Activated CD8-positive, alpha-beta T cell treated with anti-CD3 and anti-CD28 coated beads for 36 hours (primary cell): ENCODE results near the gene CCDC192. TPM values are rescaled to one million over a fixed set of nuclear protein-coding genes. Genes with fewer than 3 reads are reported as not detected.
"Not testable (repeated sequence)": the region's sequence is repeated elsewhere in the genome, so short reads cannot be mapped to it uniquely, and the experiment has no call there.

Experiments used
- ATAC-seq: fragments of 200-7000 bp; cut with Tn5 transposase; one replicate; pipeline ENCODE4 v1.10.0; 2021; ENCODE audit warnings: mild to moderate bottlenecking, moderate library complexity
- CTCF ChIA-PET: fragments of 350-600 bp; sonication (Branson Sonifier 250); formaldehyde crosslinking; loops from one replicate; lab custom pipeline; 2021; ENCODE audit warnings: antibody characterized with exemption; lab: Charles Lee
- POLR2A ChIA-PET: fragments of 350-600 bp; sonication (Branson Sonifier 250); formaldehyde crosslinking; loops from one replicate; lab custom pipeline; 2021; ENCODE audit warnings: antibody characterized with exemption; lab: Charles Lee
- DNase-seq: peaks from one replicate; pipeline ENCODE4 v3.0.0-alpha.2; 2020
- H3K27ac Mint-ChIP-seq: one replicate; pipeline ENCODE4 v1.8.0; 2021; ENCODE audit warnings: mild to moderate bottlenecking, mixed read lengths
- H3K27me3 Mint-ChIP-seq: one replicate; pipeline ENCODE4 v1.8.0; 2021; ENCODE audit warnings: mixed read lengths
- H3K36me3 Mint-ChIP-seq: one replicate; pipeline ENCODE4 v1.8.0; 2021; ENCODE audit warnings: low read depth, mixed read lengths
- H3K4me1 Mint-ChIP-seq: one replicate; pipeline ENCODE4 v1.8.0; 2021; ENCODE audit warnings: low read depth, mixed read lengths
- H3K4me3 Mint-ChIP-seq: one replicate; pipeline ENCODE4 v1.8.0; 2021; ENCODE audit warnings: mild to moderate bottlenecking, moderate library complexity, mixed read lengths
- H3K9me3 Mint-ChIP-seq: one replicate; pipeline ENCODE4 v1.8.0; 2021; ENCODE audit warnings: mixed read lengths
- intact Hi-C: fragments of 100-400 bp; cut with micrococcal nuclease; formaldehyde crosslinking; loops from one replicate; pipeline ENCODE4 v1.10.0; 2022
- total RNA-seq, 2 experiments: library from RNA; stranded (reverse); gene quantifications; one replicate each; pipeline ENCODE4 v1.2.3, GENCODE V29; 2021
- TF ChIP-seq, protein P1 (sequence below): fragments of 200-600 bp; IDR thresholded peaks from one replicate; pipeline ENCODE4 v1.8.0; 2022; ENCODE audit warnings: antibody characterized with exemption, mild to moderate bottlenecking

The CCDC192 gene
- total RNA-seq, 2 experiments from 2014 or later: not detected

DNA sequence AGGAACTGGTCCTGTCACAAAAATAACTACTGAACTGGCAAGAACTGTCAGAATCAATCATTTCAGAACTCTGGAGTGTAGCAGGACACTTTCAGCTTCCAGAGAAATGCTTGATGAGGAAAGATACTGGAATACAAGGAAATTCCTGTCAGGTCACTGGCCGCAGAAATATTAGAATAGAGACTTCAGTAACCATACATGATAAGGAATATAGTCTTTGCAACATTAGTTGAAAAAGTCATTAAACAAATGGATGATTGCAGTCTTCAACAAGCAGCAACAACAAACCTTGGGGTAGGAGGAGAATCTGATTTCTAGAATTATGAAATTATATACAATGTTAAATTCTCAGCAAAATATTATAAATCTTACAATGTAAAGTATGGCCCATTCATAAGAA is 88.2 kb downstream of the CCDC192 start:
- TF ChIP-seq, protein P1, sequence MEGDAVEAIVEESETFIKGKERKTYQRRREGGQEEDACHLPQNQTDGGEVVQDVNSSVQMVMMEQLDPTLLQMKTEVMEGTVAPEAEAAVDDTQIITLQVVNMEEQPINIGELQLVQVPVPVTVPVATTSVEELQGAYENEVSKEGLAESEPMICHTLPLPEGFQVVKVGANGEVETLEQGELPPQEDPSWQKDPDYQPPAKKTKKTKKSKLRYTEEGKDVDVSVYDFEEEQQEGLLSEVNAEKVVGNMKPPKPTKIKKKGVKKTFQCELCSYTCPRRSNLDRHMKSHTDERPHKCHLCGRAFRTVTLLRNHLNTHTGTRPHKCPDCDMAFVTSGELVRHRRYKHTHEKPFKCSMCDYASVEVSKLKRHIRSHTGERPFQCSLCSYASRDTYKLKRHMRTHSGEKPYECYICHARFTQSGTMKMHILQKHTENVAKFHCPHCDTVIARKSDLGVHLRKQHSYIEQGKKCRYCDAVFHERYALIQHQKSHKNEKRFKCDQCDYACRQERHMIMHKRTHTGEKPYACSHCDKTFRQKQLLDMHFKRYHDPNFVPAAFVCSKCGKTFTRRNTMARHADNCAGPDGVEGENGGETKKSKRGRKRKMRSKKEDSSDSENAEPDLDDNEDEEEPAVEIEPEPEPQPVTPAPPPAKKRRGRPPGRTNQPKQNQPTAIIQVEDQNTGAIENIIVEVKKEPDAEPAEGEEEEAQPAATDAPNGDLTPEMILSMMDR: no peak
- Mint-ChIP-seq H3K4me3 (no peak overlapping the region), H3K9me3 (peaks cover 8% of the 10 kb centered on the region), H3K4me1 (peaks cover under 1% of the 10 kb centered on the region), H3K27me3 (no peaks in the 10 kb centered on the region), H3K27ac (no peak overlapping the region), H3K36me3 (no peaks in the 10 kb centered on the region)
- no peak for DNase-seq
- CTCF ChIA-PET: no interaction called here
- POLR2A ChIA-PET: no interaction called here
- intact Hi-C loops: no loop called here
- ATAC-seq: no peak

- POLR2A ChIA-PET, CTCF ChIA-PET, H3K4me1 Mint-ChIP-seq, H3K36me3 Mint-ChIP-seq, intact Hi-C loops, H3K27me3 Mint-ChIP-seq, H3K27ac Mint-ChIP-seq, DNase-seq, ATAC-seq, H3K4me3 Mint-ChIP-seq, H3K9me3 Mint-ChIP-seq: not testable (repeated sequence)
These were observed 88.7 kb downstream of the CCDC192 start for GRCh38 chr5:127791908-127792307.

DNA sequence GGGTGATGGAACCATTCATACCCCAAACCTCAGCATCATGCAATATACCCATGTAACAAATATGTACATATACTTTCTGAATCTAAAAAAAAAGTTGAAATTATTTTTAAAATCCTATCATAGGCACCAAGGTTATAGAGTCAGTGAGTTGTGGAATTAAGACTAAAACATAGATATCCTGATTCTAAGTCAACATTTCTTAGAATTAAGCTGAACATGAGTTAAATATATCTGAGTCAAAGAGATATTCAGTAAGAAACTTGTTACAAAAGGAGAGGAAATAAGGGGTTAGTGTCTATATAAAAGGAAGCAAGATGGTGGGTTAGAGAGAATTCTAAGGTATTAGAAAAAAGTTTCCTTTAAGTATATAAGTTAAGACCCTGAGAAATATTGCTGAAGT is 89.9 kb downstream of the CCDC192 start:
- Mint-ChIP-seq H3K27ac (no peak overlapping the region), H3K9me3 (peaks cover 8% of the 10 kb centered on the region), H3K36me3 (no peaks in the 10 kb centered on the region), H3K4me1 (no peaks in the 10 kb centered on the region), H3K27me3 (peaks cover under 1% of the 10 kb centered on the region), H3K4me3 (no peak overlapping the region)
- intact Hi-C loops: no loop called here
- DNase-seq (no peak), ATAC-seq (no peak)
- CTCF ChIA-PET: no interaction called here
- POLR2A ChIA-PET: no interaction called here
- TF ChIP-seq, protein P1: no peak

- Mint-ChIP-seq H3K9me3 (peaks cover 8% of the 10 kb centered on the region), H3K27ac (no peak overlapping the region), H3K4me1 (no peaks in the 10 kb centered on the region), H3K27me3 (peaks cover 3% of the 10 kb centered on the region), H3K4me3 (no peak overlapping the region), H3K36me3 (no peaks in the 10 kb centered on the region)
- DNase-seq: no peak
- ATAC-seq: no peak
- ChIA-PET POLR2A (no interaction called here), CTCF (interaction anchor here (1.3 kb wide), 1 partner anchor 208 kb away, joined by 3 read pairs; no protein-coding TSS in a partner anchor)
- intact Hi-C loops: no loop called here
- TF ChIP-seq, protein P1: no peak
These were observed 90.7 kb downstream of the CCDC192 start for GRCh38 chr5:127793879-127794278.

DNA sequence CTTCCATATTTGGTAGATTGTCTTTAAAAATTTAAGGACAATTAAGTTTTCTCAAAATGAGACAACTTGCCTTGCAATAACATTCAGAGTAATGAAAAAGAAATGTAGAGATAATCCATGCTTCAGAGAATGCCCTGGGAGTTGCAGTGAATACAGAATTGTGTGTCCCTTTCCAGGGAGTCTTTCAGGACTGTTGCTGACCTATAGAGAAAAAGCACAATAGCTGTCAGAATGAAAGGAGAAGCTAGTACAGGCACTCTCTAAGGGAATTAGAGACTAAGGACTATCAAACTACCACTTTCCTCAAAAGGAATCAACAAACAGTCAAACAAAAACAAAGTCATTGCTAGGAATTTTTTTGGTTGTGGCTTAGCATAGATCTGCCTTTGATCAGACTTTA is 93.0 kb downstream of the CCDC192 start:
- DNase-seq (no peak), ATAC-seq (no peak)
- ChIA-PET CTCF (no interaction called here), POLR2A (no interaction called here)
- Mint-ChIP-seq H3K36me3 (no peaks in the 10 kb centered on the region), H3K27ac (no peak overlapping the region), H3K9me3 (peaks cover 8% of the 10 kb centered on the region), H3K4me3 (no peak overlapping the region), H3K27me3 (peaks cover 3% of the 10 kb centered on the region), H3K4me1 (no peaks in the 10 kb centered on the region)
- TF ChIP-seq, protein P1: no peak
- intact Hi-C loops: no loop called here
